HG03064 (cell line): ENCODE data around the gene LPAR1.

Experiments
- ATAC-seq: cut with Tn5 transposase; IDR thresholded peaks from one replicate; pipeline ENCODE4 v1.9.1; 2021; ENCODE audit warnings: low read depth; ENCODE audit not compliant: unreplicated experiment

Gene LPAR1

DNA sequence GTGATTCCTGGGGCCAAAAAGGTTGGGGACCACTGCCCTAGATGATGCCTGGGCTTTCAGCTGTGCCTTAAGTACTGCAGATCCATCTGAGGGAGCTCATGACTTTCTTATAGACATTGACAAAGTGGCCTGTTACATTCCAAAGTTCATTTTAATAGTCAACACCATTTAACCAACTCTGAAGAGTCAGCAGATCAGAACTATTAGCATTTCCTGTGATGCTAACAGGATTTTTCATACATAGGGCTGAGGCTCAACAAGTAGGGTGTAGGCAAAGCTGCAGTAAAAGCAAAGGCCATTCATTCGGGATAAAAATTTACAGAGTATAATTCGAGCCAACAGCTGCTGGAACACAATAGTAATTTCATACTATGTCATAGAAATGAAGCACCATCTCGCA lies 105.4 kb downstream of the LPAR1 start:
- ATAC-seq, result no peak

DNA sequence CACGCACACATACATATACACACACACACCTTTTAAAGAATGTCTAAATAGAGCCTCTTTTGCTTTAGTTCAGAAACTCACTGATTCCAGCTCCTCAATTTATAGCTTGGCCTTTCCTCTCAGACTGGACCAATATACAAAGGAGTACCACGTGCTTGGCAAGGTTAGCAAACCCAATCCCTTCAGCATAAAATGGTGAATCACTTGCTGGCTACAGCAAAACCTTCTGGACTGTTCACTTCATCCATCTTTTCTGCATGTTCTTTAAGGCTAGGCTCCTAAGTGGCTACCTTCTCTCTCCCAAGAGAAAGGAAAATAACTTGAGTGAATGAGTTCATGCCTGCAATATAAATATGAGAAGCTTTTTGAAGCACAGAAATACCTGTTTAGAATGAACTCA lies 109.7 kb downstream of the LPAR1 start:
- no peak for ATAC-seq

DNA sequence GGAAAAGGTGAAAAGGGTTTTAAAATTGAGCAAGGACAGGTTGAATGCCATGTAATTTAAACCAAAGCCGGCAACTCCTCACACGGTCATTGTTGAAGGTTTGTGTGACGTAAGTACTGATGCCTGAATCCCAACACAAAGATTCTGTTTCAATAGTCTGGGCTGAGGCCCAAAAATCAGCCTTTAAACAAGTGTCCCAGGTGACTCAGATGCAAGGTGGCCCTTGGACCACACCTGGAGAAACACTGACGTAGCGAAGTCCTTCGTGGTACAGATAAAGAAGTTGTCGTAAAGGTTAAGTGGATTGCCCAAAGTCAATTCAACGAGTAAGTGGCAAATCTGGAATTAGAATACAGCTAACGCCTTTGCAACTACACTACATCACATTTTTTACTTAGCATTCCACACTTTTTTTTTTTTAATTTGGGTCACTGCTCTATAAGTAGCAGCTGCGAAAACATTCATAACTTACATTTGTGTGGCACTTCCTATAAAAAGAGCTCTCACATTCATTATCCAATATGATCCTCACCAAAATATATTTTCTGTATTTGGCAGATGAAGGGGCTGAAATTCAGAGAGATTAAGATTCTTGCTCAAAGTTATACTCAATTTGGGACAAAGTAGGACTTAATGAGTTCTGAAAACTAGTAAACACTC lies 111.3 kb downstream of the LPAR1 start:
- ATAC-seq, result no peak

DNA sequence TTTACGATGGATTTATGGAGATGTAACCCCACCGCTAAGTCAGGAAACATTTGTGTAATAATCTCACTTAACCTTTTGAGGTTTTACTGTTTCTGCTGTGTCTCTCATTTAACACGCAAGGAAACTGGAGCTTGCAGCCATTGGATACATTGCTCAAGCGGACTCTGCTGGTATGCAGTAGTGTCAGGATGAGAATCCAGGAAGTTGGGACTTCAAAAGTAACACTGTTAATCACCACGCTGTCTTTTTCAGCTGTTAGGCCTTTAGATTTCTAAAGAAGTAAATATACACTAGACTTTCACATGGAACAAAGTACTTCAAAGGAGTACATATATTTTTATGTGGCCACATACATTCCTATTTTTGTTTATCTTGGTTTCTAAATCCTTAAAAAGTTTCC lies 114.7 kb downstream of the LPAR1 start:
- ATAC-seq, result no peak

DNA sequence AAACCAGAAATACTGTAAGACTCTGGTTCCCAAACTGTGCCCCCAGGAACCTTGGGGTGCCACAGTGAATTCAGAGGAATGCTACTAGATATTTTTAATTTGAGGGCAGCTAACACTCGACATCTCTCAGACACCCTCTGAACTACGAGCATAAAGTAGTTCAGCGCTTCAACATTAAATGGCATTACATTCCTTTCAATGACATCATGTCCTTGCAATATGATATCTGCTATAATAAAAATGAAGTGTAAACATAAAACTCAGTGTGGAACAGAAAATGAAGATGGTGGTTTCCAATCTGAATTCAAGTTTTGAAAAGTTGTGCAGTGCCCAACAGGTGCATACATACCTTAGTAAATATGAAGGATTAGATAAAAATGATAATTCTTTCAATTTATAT lies 116.1 kb downstream of the LPAR1 start:
- ATAC-seq, result no peak

DNA sequence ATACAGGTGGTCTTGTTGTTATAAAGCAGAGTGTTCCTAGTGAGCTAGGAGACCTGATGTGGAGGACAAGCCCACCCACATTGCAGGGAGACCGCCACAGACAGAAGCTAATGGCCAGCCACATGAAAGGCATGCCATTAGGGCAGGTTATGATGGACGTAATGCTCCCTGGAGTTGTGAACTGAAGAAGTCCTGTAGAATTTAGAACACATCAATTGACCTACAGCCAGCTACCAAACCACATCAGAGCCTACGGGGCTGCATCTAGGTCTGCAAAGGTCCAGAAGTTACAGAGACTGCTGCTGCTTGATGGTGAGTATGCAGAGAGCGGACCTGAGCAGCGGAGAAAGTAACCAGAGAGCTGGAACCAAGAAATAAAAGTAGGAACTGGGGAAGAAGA lies 116.6 kb downstream of the LPAR1 start:
- no peak for ATAC-seq

DNA sequence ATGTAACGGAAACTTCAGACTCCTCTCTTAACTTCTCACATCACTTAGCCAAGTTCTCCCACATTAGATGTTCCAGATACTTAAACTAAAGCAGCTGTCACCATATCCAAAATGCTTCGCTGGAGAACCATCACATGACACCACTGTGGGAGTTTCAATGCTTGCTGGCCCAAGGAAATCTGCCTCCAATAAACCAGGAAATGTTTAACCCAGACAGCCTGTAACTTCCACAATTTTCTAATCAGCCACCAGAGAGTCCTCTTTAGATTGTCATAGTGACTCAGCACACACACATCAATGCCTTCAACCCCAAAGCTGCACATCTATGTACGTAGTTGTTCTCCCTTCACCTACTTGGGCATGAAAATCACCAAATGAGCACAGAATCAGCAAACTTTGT lies 118.7 kb downstream of the LPAR1 start:
- ATAC-seq, result no peak

DNA sequence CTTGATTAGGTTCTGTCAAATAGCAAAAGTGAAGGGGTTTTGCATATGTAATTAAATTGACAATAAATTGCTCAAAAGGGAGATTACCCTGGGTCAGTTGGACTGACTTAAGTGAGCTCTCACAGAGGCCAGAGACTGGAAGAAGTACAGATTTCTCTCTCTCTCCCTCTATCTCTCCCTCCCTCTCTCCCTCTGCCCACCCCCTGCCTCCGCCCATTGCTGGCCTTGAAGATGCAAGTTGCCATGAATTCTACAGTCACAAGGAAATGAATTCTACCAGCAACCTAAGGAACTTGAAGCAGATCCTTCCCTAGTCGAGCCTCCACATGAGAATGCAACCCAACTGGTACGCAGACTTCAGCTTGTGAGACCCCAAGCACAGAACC lies 119.2 kb downstream of the LPAR1 start:
- no peak for ATAC-seq

DNA sequence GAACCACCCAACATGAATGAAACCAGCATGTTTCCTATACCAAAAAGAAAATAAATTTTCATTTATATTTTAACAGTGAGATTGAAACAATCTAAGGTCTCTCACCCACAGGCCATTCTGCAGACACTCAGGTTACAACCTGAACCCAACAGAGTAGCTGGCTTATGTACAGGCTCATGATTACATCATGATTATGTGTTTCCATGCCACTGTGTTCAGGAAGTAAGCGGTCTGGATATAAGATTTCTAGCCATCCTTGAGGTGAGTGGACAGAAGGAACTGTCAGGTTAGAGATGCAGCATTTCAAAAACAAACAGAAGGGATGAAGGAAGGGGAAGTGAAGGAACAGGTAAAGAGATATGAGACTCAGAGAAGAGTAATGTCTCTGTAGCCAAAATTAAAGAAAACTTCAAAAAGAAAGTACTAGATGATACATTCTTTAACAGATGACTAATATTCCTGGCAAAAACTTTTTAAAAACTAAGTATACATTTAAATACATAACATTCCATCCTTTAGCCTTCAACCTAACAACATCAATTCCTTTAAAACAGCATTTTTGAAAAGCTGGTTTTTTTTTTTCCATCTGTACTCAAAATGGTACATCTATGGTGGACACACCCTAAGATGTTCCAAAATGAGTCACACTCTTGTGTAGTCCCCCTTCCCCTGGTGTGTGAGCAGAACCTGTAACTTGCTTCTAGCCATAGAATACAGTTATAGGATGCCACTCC lies 119.8 kb downstream of the LPAR1 start:
- ATAC-seq, result no peak

DNA sequence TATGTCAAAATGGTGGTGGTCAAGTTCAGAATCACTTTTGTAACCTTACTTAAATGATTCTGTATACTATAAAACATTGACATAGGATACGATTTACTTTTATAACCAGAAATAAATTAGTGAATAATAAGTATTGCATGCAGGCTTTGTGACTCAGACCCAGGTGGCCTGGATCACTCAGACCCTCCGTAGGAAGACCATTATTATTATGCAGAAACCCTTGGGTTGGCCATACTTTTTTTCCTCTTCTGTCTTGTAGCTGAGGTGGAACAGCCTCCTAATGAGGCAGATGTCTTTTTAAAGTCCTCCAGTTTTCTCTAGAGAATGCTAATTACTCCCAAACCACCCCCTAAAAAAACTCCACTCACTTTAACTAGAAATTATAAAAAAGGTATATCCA lies 121.9 kb downstream of the LPAR1 start:
- no peak for ATAC-seq

DNA sequence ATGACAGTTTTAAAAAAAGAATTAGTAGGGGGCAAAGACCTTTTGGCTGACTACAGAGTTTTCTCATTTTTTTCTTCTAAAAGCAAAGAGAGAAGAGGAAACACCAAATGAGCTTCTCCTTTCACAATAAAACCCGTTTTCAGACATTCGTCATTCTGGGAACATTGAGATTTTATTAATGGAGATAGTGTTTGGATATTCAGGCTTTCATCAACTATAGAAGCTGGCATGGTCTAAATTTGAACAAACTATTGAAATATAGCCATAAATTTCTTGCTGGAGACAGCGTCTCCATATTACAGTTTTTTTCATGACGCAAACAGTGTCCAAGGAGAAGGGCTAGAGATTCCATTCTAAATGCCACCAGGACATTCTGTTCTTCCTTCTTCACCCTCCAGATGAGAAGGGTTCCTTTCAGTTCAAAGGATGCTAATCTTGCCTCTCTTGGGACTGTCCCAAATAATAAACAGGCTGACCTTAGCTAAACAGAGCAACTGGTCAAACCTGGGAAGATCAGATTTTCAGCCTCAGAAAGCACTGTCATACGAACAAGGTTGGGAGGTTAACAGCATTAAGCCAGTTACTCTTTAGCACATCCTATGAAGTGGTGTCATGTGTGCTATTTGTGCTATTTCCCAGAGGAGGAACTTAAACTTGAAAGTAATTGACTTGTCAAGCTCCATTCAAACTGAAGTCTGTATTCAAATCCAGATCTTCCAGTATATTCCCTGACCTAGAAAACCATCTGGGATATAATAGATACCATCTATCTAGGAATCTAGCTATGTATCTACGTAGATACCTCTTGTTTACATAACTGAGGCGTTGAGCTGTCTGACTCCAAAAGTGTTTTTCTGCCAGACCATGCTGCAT lies 125.6 kb downstream of the LPAR1 start:
- ATAC-seq, result no peak

DNA sequence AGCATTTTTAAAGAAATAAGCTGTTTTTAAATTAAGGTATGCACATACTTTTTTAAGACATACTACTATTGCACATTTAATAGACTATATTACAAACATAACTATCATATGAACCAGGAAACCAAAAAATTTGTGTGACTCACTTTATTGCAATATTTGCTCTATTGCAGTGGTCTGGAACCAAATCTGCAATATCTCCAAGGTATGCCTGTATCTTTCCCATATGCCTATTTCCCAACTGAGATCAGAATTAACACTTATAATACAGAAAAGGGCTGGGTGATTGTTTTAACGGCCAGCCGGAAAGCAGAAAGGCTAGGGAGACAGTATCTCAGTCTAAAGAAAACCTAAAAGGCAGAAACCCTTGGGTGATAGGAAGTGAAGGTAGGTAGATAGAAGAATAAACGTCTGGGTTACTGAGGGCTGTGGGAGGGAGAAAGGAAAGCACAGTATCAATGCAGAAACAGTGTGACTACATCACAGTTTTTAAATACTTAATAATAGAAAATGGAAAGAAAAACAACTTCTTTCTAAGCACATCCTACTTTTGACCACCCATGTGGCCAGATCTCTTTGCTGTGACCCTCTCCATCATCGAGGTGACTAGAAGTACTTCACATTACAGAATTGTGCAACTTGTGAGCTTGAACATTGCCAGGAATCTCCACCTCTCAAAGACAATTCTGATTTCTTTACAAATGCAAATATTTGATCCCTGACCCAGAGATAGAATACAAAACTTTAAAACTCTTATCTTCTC lies 126.4 kb downstream of the LPAR1 start:
- ATAC-seq, result no peak

DNA sequence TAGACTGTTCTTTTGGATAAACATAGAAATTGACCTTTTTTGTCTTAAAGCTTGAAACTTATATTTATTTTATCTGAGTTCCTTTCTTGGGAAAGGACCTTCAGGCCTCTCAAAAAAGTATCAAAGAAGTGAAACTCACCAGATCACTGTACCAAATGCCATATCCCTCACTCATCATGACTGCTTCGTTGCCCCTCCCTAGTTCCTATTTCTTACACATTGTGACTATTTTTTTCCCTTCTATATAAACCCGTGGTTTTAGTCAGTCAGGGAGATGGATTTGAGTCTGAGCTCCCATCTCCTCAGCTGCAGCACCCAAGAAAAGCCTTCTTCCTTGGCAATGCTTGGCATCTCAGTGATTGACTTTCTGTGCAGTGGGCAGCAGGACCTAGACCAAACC lies 129.4 kb downstream of the LPAR1 start:
- no peak for ATAC-seq

DNA sequence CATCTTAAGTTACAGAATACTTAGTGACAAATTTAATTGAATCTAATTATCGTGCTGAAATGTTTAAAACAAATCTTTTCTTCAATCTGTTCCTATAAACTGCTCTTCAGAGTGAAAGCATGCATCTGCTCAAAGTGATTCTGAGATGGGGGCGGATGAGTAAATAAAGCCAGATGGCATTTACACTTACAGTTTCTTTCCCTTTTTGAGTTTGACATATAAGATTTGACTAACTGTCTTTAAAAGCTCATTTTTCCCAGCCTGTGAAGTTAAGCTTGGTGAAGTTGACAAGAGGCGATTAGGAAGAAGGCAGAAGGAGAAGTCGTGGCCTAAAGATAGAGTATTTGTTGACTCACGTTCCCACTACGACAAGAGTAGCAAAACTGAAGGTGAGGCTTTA lies 137.4 kb downstream of the LPAR1 start:
- ATAC-seq, result no peak

DNA sequence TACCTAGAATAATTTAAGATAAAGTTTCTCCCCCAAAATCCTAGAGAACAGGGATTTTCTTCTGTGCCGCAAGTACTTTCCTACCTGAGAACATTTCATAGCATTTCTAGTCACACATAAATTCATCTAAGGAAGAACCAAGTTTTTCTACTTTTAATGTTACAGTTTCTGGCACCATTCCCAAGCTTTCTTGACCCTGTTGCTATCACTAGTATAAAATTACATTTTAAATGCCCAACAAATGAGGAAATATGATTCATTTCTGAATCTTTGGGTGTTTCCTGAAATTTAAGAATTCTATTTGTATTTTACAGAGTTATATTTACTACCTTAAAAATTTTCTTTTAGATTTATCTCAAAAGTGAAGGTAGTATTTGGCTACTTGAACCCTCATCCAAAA lies 137.8 kb downstream of the LPAR1 start:
- ATAC-seq, result no peak

DNA sequence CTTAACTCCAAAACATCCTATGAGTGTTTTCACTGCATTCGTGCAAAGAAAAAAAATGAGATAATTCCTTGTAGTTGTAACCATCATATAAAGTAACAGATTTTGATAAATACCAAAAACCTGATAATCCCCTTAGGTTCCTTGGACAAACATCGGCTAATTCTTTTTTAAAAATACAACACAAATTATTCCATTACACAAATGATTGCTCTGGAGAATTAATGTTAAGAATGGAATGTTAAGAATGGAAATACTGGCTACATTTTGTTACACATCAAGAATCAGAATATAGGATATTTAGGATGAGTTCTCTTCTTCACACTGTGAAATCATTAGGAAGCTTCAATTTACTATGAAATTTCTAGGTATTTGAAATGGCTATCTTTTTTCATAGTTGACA lies 139.4 kb downstream of the LPAR1 start:
- no peak for ATAC-seq

DNA sequence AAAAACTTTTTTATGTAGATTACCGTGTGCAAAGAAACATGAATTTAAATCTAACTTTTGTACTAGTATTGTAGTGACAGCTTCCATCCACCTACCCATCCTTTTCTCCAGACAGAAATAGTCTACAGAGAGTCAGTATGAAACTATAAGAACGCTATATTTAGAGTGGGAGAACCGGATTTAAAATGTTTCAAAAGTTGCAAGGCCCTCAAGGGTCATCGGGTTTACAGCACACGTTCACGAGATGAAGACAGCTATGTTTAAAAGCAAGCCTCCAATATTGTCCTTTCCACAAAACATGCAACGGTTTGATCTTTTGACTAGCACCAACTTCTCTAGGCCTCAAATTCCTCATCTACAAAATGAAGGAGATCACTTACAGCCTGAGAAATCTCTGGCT lies 139.9 kb downstream of the LPAR1 start:
- no peak for ATAC-seq

DNA sequence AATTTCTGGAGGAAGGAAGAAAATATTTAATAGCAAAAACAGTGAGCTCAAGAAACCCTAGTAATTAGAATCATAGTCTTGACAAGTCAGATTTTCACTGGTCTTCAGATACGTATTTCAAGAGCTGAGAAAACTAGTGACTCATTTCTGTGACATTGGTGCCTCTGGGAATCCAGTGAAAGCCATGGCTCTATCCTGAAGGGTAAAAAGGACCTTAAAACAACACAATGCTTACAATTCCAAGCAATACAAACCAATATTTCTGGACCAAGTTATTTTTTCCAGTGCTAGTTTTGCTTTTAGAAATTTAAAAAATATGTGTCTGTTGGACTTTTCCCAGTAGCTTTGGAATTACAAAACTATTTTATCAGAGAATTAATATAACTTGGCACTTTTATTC lies 140.3 kb downstream of the LPAR1 start:
- no peak for ATAC-seq

DNA sequence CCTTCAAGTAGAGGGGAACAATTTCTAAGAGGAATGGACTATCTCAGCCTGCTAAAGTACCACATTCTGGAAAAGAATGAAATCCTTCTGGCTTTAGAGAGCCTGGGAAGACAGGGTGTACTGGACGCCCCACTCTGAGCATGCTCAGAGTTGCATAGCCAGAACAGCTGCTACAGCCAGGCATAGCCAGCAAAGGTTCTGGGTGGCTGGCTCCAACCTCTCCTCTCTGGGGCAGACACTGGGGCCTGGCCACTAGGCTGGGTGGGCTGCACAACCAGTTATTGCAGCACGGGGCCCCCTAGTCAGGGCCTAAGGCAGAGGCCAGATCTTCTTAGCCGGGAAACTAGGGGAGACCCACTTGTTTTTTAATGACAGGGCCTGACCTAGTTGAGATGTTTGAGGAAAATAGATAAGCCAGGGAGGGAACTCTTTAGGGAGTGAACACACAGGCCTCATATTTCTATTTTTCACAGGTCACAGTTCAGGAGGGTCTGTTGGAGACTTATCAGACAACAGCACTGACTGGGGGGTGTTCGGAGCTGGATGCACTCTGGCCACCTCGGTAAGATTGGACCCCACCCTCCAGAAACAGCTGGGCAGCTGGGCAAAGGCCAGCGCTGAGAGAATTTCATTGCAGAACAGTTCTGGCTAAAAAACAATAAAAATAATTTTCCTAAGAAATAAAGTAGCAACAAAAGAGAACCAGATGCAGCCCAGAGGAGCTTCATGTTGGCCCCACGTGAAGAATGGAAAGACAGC lies 142.9 kb downstream of the LPAR1 start:
- ATAC-seq, result no peak

DNA sequence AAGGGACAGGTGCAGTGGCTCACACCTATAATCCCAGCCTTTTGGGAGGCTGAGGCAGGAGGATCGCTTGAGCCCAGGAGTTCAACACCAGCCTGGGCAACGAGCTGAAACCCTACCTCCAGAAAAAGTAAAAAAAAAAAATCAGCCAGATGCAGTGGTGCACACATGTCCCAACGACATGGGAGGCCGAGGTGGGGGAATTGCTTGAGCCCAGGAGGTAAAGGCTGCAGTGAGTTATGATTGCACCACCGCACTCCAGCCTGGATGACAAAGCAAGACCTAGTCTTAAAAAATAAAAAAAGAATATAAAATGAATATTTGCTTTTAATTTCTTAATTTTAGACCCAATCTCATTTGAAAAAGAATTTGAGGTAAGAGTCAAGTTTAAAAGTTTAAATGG lies 143.5 kb downstream of the LPAR1 start:
- ATAC-seq, result no peak
